Kidney (tissue), 14 donors: Measurements from ENCODE around the gene NEGR1. TPM values are rescaled to one million over a fixed set of nuclear protein-coding genes. Genes with fewer than 3 reads are reported as not detected.
A peak's percentile ranks its signal among the peaks of the same experiment; 100 is the strongest.

Experiments used
- DNase-seq, 5 donors: peaks; one replicate each; pipeline ENCODE4 v3.0.0-alpha.2; 2013 to 2020
- FAIRE-seq: peaks from 2 replicates; lab custom pipeline; 2012; peaks lifted over from hg19 to GRCh38; lab: Jason Lieb, UNC
- H3K27ac ChIP-seq, 2 donors: one replicate each; pipeline ENCODE4 v1.7.0; 2013; ENCODE audit warnings: low read depth in 2 of 2, low read length in 2 of 2, inconsistent platforms in 1 of 2
- H3K27me3 ChIP-seq: one replicate; pipeline ENCODE4 v1.7.1; 2013; ENCODE audit warnings: low read length, inconsistent platforms; ENCODE audit not compliant: control insufficient read depth, insufficient read depth
- H3K36me3 ChIP-seq, 3 donors: one replicate each; pipeline versions ENCODE4 v1.7.0 to v1.7.1; 2013; ENCODE audit warnings: low read length in 3 of 3, control low read depth in 1 of 3, inconsistent platforms in 1 of 3; ENCODE audit not compliant: insufficient read depth in 3 of 3, control insufficient read depth in 2 of 3
- H3K4me1 ChIP-seq, 3 donors: one replicate each; pipeline versions ENCODE4 v1.7.0 to v1.7.1; 2013; ENCODE audit warnings: low read length in 3 of 3, inconsistent platforms in 1 of 3, low read depth in 1 of 3; ENCODE audit not compliant: control insufficient read depth in 2 of 3, insufficient read depth in 2 of 3
- H3K4me3 ChIP-seq, 3 donors: one replicate each; pipeline versions ENCODE4 v1.7.0 to v1.8.1; 2013; ENCODE audit warnings: low read length in 3 of 3, control low read depth in 1 of 3, inconsistent platforms in 1 of 3
- H3K9ac ChIP-seq, 3 donors: one replicate each; pipeline versions ENCODE4 v1.7.0 to v1.7.1; 2013; ENCODE audit warnings: low read length in 3 of 3, control low read depth in 1 of 3, inconsistent platforms in 1 of 3
- H3K9me3 ChIP-seq, 3 donors: one replicate each; pipeline versions ENCODE4 v1.7.0 to v1.7.1; 2013; ENCODE audit warnings: low read length in 3 of 3, control low read depth in 1 of 3, inconsistent platforms in 1 of 3; ENCODE audit not compliant: control insufficient read depth in 2 of 3, insufficient read depth in 1 of 3
- intact Hi-C: fragments of 100-400 bp; cut with DNase I; formaldehyde crosslinking; loops from one replicate; pipeline ENCODE4 v1.11.1; 2022
- polyA plus RNA-seq: library from polyadenylated mRNA; stranded (reverse); fragments of 350-450 nt; fragmentation: Illumina TruSeq; extraction: RNeasy Lipid Tissue Mini Kit (QIAGEN cat#74804); gene quantifications from one replicate; pipeline ENCODE4 v1.2.3, GENCODE V29; 2014; ENCODE audit warnings: low read depth, low replicate concordance; ENCODE audit not compliant: insufficient read depth
- total RNA-seq: library from RNA; stranded (reverse); fragmentation: NEBNext Ultra II Directional; extraction: Animal tissue kit (Norgen Biotek cat#: 25700); gene quantifications from one replicate; pipeline ENCODE4 v1.2.1, GENCODE V29; 2021
- TF ChIP-seq, protein P1 (sequence below): IDR thresholded peaks from 3 replicates; pipeline ENCODE4 v1.5.1; 2012; ENCODE audit warnings: mild to moderate bottlenecking, moderate library complexity, borderline replicate concordance; ENCODE audit not compliant: insufficient read depth; ENCODE audit errors: extremely low read depth
- donor health status: control.
- donor health status: control.
- donor health status: control.
- donor health status: control.
- donor health status: control.
- donor health status: DM: yes; HTN: yes; CAD: no.
- donor health status: Normal renal cell carcinoma (clear cell type).

The NEGR1 gene
- total and polyA plus RNA-seq, 2 donors from 2014 or later, result 3.0 to 10.2 TPM

DNA sequence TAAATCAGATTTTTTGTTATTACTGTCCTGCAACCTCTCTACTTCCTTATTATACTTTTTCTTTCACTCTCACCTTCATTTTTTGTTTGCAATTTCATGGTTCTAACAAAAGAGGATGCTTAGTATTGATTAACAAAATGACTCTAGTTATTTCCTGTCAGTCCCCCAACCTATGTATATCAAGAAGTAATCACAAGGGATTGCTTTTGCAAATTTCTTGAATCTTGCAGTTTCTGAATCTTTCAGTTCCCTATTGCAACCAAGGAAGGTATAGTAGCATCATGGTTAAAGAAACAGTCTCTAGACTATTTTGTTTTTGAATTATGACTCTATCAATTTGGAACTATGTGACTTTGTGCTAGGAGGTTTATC is 446.9 kb downstream of the NEGR1 start:
- no peaks in the 10 kb centered on the region for H3K27me3 ChIP-seq
- no peaks in the 10 kb centered on the region for H3K9me3 ChIP-seq
- H3K4me3 ChIP-seq, result no peak overlapping the region
- H3K36me3 ChIP-seq, result no peaks in the 10 kb centered on the region
- no peak overlapping the region for H3K27ac ChIP-seq
- FAIRE-seq (no peak), DNase-seq (no peak)
- intact Hi-C loops, result no loop called here
- no peak overlapping the region for H3K9ac ChIP-seq
- TF ChIP-seq, protein P1, sequence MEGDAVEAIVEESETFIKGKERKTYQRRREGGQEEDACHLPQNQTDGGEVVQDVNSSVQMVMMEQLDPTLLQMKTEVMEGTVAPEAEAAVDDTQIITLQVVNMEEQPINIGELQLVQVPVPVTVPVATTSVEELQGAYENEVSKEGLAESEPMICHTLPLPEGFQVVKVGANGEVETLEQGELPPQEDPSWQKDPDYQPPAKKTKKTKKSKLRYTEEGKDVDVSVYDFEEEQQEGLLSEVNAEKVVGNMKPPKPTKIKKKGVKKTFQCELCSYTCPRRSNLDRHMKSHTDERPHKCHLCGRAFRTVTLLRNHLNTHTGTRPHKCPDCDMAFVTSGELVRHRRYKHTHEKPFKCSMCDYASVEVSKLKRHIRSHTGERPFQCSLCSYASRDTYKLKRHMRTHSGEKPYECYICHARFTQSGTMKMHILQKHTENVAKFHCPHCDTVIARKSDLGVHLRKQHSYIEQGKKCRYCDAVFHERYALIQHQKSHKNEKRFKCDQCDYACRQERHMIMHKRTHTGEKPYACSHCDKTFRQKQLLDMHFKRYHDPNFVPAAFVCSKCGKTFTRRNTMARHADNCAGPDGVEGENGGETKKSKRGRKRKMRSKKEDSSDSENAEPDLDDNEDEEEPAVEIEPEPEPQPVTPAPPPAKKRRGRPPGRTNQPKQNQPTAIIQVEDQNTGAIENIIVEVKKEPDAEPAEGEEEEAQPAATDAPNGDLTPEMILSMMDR, result no peak
- H3K4me1 ChIP-seq, result no peaks in the 10 kb centered on the region

- Histone ChIP-seq H3K36me3 (no peaks in the 10 kb centered on the region), H3K4me3 (no peak overlapping the region), H3K9ac (no peak overlapping the region), H3K27ac (no peak overlapping the region), H3K9me3 (no peaks in the 10 kb centered on the region), H3K4me1 (no peaks in the 10 kb centered on the region), H3K27me3 (no peaks in the 10 kb centered on the region)
- TF ChIP-seq, protein P1, result no peak
- FAIRE-seq (no peak), DNase-seq (peak in 1 of 5 donors; percentile 24)
- intact Hi-C loops, result no loop called here
Observed at GRCh38 chr1:71834601-71835441, 447.5 kb downstream of the NEGR1 start.

- Histone ChIP-seq H3K36me3 (no peaks in the 10 kb centered on the region), H3K9me3 (no peaks in the 10 kb centered on the region), H3K27ac (no peak overlapping the region), H3K27me3 (no peaks in the 10 kb centered on the region), H3K9ac (no peak overlapping the region), H3K4me3 (no peak overlapping the region), H3K4me1 (no peaks in the 10 kb centered on the region)
- no peak for DNase-seq
- intact Hi-C loops, result no loop called here
- TF ChIP-seq, protein P1, result no peak
- FAIRE-seq, result no peak
Observed at GRCh38 chr1:71831646-71832045, 450.7 kb downstream of the NEGR1 start.

- no peaks in the 10 kb centered on the region for H3K36me3 ChIP-seq
- no peak overlapping the region for H3K27ac ChIP-seq
- intact Hi-C loops, result no loop called here
- H3K27me3 ChIP-seq, result no peaks in the 10 kb centered on the region
- DNase-seq (no peak), FAIRE-seq (no peak)
- no peaks in the 10 kb centered on the region for H3K9me3 ChIP-seq
- no peaks in the 10 kb centered on the region for H3K4me1 ChIP-seq
- TF ChIP-seq, protein P1, result no peak
- H3K9ac ChIP-seq, result no peak overlapping the region
- H3K4me3 ChIP-seq, result no peak overlapping the region
Observed at GRCh38 chr1:71829346-71829745, 453.0 kb downstream of the NEGR1 start.
